HCT116 (cell line): ENCODE results near the gene TUT4. TPM values are rescaled to one million over a fixed set of nuclear protein-coding genes. Genes with fewer than 3 reads are reported as not detected.

Experiments
- ATAC-seq: fragments of 200-7000 bp; cut with Tn5 transposase; 2 replicates; pipeline ENCODE4 v1.9.1; 2020; ENCODE audit warnings: mild to moderate bottlenecking, moderate library complexity
- BruUV-seq: library from RNA; stranded (reverse); fragments of 400-500 nt; replicated peaks from 2 replicates; lab custom pipeline; 2021; lab: Mats Ljungman, UMichigan
- CTCF ChIA-PET: fragments of 300-600 bp; sonication (Branson Sonifier 250); formaldehyde crosslinking; loops from one replicate; lab custom pipeline; 2021; ENCODE audit warnings: antibody characterized with exemption; lab: Charles Lee
- POLR2A ChIA-PET: fragments of 300-600, 350-600 bp; sonication (Branson Sonifier 250); formaldehyde crosslinking; loops from one replicate; lab custom pipeline; 2021; ENCODE audit warnings: antibody characterized with exemption; lab: Charles Lee
- RAD21 ChIA-PET, 2 experiments: fragments of 300-600 bp; sonication (Branson Sonifier 250); formaldehyde crosslinking; loops; one replicate each; lab custom pipeline; 2023; ENCODE audit warnings: low total read pairs in 2 of 2; ENCODE audit not compliant: uncharacterized antibody in 2 of 2, unreplicated experiment in 2 of 2, low non-redundant PET in 1 of 2; lab: Charles Lee
- DNase-seq: peaks from one replicate; pipeline ENCODE4 v3.0.0-alpha.2; 2010; ENCODE audit warnings: low read depth, low spot score
- H2AFZ ChIP-seq: fragments of 200-600 bp; shearing (Covaris generic), sonication (generic); 2 replicates; pipeline ENCODE4 v1.6.1; 2017; ENCODE audit warnings: low read depth, mixed run types, mixed read lengths, antibody characterized with exemption, low read length; ENCODE audit not compliant: poor library complexity, severe bottlenecking
- H3K27ac ChIP-seq: 2 replicates; pipeline ENCODE4 v1.5.1; 2012; ENCODE audit warnings: low read depth, low read length
- H3K27me3 ChIP-seq: fragments of 200-600 bp; sonication (generic); 2 replicates; pipeline ENCODE4 v1.6.1; 2016; ENCODE audit warnings: mixed run types, low read length, mixed read lengths; ENCODE audit not compliant: insufficient read depth
- H3K36me3 ChIP-seq, 2 experiments: fragments of 200-500 bp in 1 of 2; fragments of 200-600 bp in 1 of 2; sonication (Bioruptor generic) in 1 of 2; sonication (generic) in 1 of 2; 2 replicates each; pipeline versions ENCODE4 v1.5.1 to v1.6.1; 2014 to 2016; ENCODE audit warnings: low read length in 2 of 2, inconsistent platforms in 1 of 2, mixed read lengths in 1 of 2, mixed run types in 1 of 2; ENCODE audit not compliant: insufficient read depth in 2 of 2, control insufficient read depth in 1 of 2
- H3K4me1 ChIP-seq, 2 experiments: fragments of 200-600 bp in 1 of 2; sonication (generic) in 1 of 2; 2 replicates each; pipeline versions ENCODE4 v1.5.1 to v1.6.1; 2012 to 2017; ENCODE audit warnings: low read length in 2 of 2, inconsistent platforms in 1 of 2, mild to moderate bottlenecking in 1 of 2, mixed read lengths in 1 of 2, mixed run types in 1 of 2, moderate library complexity in 1 of 2; ENCODE audit not compliant: insufficient read depth in 2 of 2, control insufficient read depth in 1 of 2
- H3K4me2 ChIP-seq: fragments of 200-600 bp; sonication (generic); 2 replicates; pipeline ENCODE4 v1.6.1; 2017; ENCODE audit warnings: mixed run types, low read length, mixed read lengths
- H3K4me3 ChIP-seq, 2 experiments: fragments of 200-600 bp in 1 of 2; sonication (generic) in 1 of 2; replicated peaks in 1 of 2; 2 replicates each; pipeline ENCODE4 v1.5.1; 2011 to 2016; ENCODE audit warnings: low read length in 2 of 2, control low read depth in 1 of 2, low read depth in 1 of 2, mild to moderate bottlenecking in 1 of 2, mixed read lengths in 1 of 2, mixed run types in 1 of 2
- H3K79me2 ChIP-seq: fragments of 200-600 bp; sonication (generic); 2 replicates; pipeline ENCODE4 v1.6.1; 2017; ENCODE audit warnings: mild to moderate bottlenecking, mixed run types, low read length, moderate library complexity, mixed read lengths; ENCODE audit not compliant: insufficient read depth
- H3K9ac ChIP-seq: fragments of 200-600 bp; sonication (generic); 2 replicates; pipeline ENCODE4 v1.6.1; 2016; ENCODE audit warnings: low read length, mixed read lengths
- H3K9me2 ChIP-seq: fragments of 200-600 bp; sonication (generic), shearing (Covaris generic); 2 replicates; pipeline ENCODE4 v1.6.1; 2017; ENCODE audit warnings: mixed run types, mild to moderate bottlenecking, moderate library complexity; ENCODE audit not compliant: insufficient read depth
- H3K9me3 ChIP-seq, 2 experiments: fragments of 200-500 bp in 1 of 2; fragments of 200-600 bp in 1 of 2; sonication (Bioruptor generic) in 1 of 2; sonication (generic) in 1 of 2; 2 replicates each; pipeline ENCODE4 v1.6.1; 2014 to 2017; ENCODE audit warnings: low read length in 2 of 2, mixed read lengths in 2 of 2, inconsistent platforms in 1 of 2, low read depth in 1 of 2, mild to moderate bottlenecking in 1 of 2, mixed run types in 1 of 2, moderate library complexity in 1 of 2; ENCODE audit not compliant: control insufficient read depth in 1 of 2, insufficient read depth in 1 of 2
- H4K20me1 ChIP-seq: fragments of 200-600 bp; sonication (generic), shearing (Covaris generic); 2 replicates; pipeline ENCODE4 v1.6.1; 2017; ENCODE audit warnings: mixed run types, mild to moderate bottlenecking, moderate library complexity; ENCODE audit not compliant: insufficient read depth
- CBX3 ChIP-seq: IDR thresholded peaks from 2 replicates; pipeline ENCODE4 v1.6.1; 2012; ENCODE audit warnings: low read depth
- CEBPB ChIP-seq: IDR thresholded peaks from 2 replicates; pipeline ENCODE4 v1.6.1; 2012; ENCODE audit warnings: low read depth
- ELF1 ChIP-seq: IDR thresholded peaks from 2 replicates; pipeline ENCODE4 v1.6.1; 2012; ENCODE audit warnings: low read depth, borderline replicate concordance
- JUND ChIP-seq: IDR thresholded peaks from 2 replicates; pipeline ENCODE4 v1.6.1; 2012
- MAX ChIP-seq: IDR thresholded peaks from 2 replicates; pipeline ENCODE4 v1.6.1; 2012
- RAD21 ChIP-seq: IDR thresholded peaks from 2 replicates; pipeline ENCODE4 v1.6.1; 2012; ENCODE audit warnings: low read depth, mild to moderate bottlenecking
- TCF7L2 ChIP-seq: IDR thresholded peaks from 2 replicates; pipeline ENCODE4 v1.7.0; 2011; ENCODE audit warnings: borderline replicate concordance, inconsistent platforms; ENCODE audit not compliant: insufficient read depth, insufficient read length; ENCODE audit errors: extremely low read depth
- YY1 ChIP-seq: IDR thresholded peaks from 2 replicates; pipeline ENCODE4 v1.6.1; 2011; ENCODE audit warnings: low read length, low read depth, moderate library complexity, mild to moderate bottlenecking; ENCODE audit not compliant: insufficient replicate concordance; ENCODE audit errors: extremely low read depth
- ZBTB33 ChIP-seq: IDR thresholded peaks from 2 replicates; pipeline ENCODE4 v1.6.1; 2011; ENCODE audit warnings: mild to moderate bottlenecking, low read length, moderate library complexity; ENCODE audit not compliant: insufficient replicate concordance; ENCODE audit errors: extremely low read depth
- ZNF274 ChIP-seq: fragments of 200-500 bp; sonication (Bioruptor generic); IDR thresholded peaks from 2 replicates; pipeline ENCODE4 v1.6.1; 2014; ENCODE audit warnings: mild to moderate bottlenecking, low read depth, low read length, inconsistent platforms
- intact Hi-C: fragments of 100-400 bp; cut with micrococcal nuclease; formaldehyde crosslinking; loops from 2 replicates; pipeline ENCODE4 v1.10.0; 2022
- total RNA-seq: library from RNA; stranded (reverse); gene quantifications from one replicate; pipeline ENCODE4 v1.2.1, GENCODE V29; 2021; ENCODE audit not compliant: unreplicated experiment

Gene TUT4
- total RNA-seq, 1 experiment from 2014 or later = 50.0 TPM

DNA sequence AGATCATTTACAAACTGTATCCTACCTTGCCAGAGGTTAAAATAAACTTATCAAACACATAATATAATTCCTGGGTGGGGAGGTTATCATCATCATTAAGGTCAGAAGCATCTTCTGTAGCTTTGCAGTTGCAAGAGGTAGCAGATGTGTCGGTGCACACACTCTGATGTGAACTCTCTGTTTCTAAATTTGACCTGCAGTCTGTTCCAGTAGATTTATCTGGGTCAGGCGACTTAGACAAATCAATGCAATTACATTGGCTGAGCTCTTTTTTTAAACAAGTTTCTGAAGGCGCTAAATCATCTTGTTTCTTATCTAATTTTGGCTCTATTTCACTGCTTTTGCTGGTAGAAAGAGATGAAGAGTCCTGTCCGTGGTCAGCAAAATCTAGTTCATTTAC, 78.1 kb downstream of the TUT4 start:
- ChIA-PET POLR2A (no interaction called here), CTCF (no interaction called here)
- no peaks in the 10 kb centered on the region for H3K9me3 ChIP-seq

More for the DNA sequence above, 78.1 kb downstream of the TUT4 start:
- Histone ChIP-seq H3K4me2 (no peak overlapping the region), H3K9ac (no peak overlapping the region), H3K4me1 (no peaks in the 10 kb centered on the region), H4K20me1 (no peaks in the 10 kb centered on the region), H3K4me3 (no peak overlapping the region), H3K79me2 (no peaks in the 10 kb centered on the region; the same call in 1 of the 2 replicates), H3K27me3 (no peaks in the 10 kb centered on the region), H3K36me3 (peaks cover 2 to 4% of the 10 kb centered on the region in 2 experiments; a peak in 2 of 4 replicates), H3K27ac (no peak overlapping the region), H3K9me2 (no peaks in the 10 kb centered on the region), H2AFZ (no peak overlapping the region)
- TF ChIP-seq ZNF274 (no peak), CEBPB (no peak), MAX (no peak), RAD21 (no peak), TCF7L2 (no peak), YY1 (no peak), ELF1 (no peak), ZBTB33 (no peak), JUND (no peak), CBX3 (no peak)
- RAD21 ChIA-PET = no interaction called here
- no peak for DNase-seq
- intact Hi-C loops = no loop called here
- no peak for ATAC-seq
- no TSS peak for BruUV-seq
